Bronchial epithelial cell (primary cell): ENCODE measurements around the gene CTNNA2. TPM values are rescaled to one million over a fixed set of nuclear protein-coding genes. Genes with fewer than 3 reads are reported as not detected.

Experiments
- DNase-seq: peaks from one replicate; pipeline ENCODE4 v3.0.0-alpha.2; 2010; ENCODE audit warnings: low read depth
- FAIRE-seq: peaks from 2 replicates; lab custom pipeline; 2011; peaks lifted over from hg19 to GRCh38; lab: Jason Lieb, UNC
- H3K27me3 ChIP-seq: 2 replicates; pipeline ENCODE4 v1.5.1; 2011; ENCODE audit warnings: low read length; ENCODE audit not compliant: control insufficient read depth, insufficient read depth
- H3K36me3 ChIP-seq: 2 replicates; pipeline ENCODE4 v1.5.1; 2011; ENCODE audit warnings: low read length; ENCODE audit not compliant: control insufficient read depth, insufficient read depth
- H3K4me3 ChIP-seq: 2 replicates; pipeline ENCODE4 v1.5.1; 2011; ENCODE audit warnings: mild to moderate bottlenecking, low read depth, low read length, control low read depth
- CTCF ChIP-seq: IDR thresholded peaks from 2 replicates; pipeline ENCODE4 v1.5.1; 2011; ENCODE audit warnings: mild to moderate bottlenecking, moderate library complexity, low read length, control low read depth, inconsistent platforms; ENCODE audit not compliant: insufficient read depth, severe bottlenecking
- total RNA-seq: library from RNA; depleted of rRNA; stranded (reverse); fragments of >200 nt; gene quantifications from 2 replicates; pipeline ENCODE4 v1.2.1, GENCODE V29; 2014

The CTNNA2 gene
- total RNA-seq, 1 donor from 2014 or later: not detected

GRCh38 chr2:80048296-80048695, 535.4 kb downstream of the CTNNA2 start:
- FAIRE-seq: no peak
- no peak for TF ChIP-seq CTCF
- no peak overlapping the region for H3K4me3 ChIP-seq
- H3K36me3 ChIP-seq: no peaks in the 10 kb centered on the region
- H3K27me3 ChIP-seq: no peaks in the 10 kb centered on the region
- DNase-seq: no peak

GRCh38 chr2:80050246-80050645, 537.4 kb downstream of the CTNNA2 start:
- TF ChIP-seq CTCF: no peak
- FAIRE-seq (no peak), DNase-seq (no peak)
- Histone ChIP-seq H3K36me3 (no peaks in the 10 kb centered on the region), H3K27me3 (no peaks in the 10 kb centered on the region), H3K4me3 (no peak overlapping the region)

GRCh38 chr2:80053522-80054345, 540.9 kb downstream of the CTNNA2 start:
- TF ChIP-seq CTCF: no peak
- H3K27me3 ChIP-seq: no peaks in the 10 kb centered on the region
- no peak for FAIRE-seq

GRCh38 chr2:80054346-80054675, 541.5 kb downstream of the CTNNA2 start:
- Histone ChIP-seq H3K4me3 (no peak overlapping the region), H3K36me3 (no peaks in the 10 kb centered on the region), H3K27me3 (no peaks in the 10 kb centered on the region)
- peak; percentile 56 for DNase-seq
- no peak for FAIRE-seq
- no peak for TF ChIP-seq CTCF

More at GRCh38 chr2:80053522-80054345, 540.9 kb downstream of the CTNNA2 start:
- Histone ChIP-seq H3K36me3 (no peaks in the 10 kb centered on the region), H3K4me3 (no peak overlapping the region)
- no peak for DNase-seq

- Histone ChIP-seq H3K27me3 (no peaks in the 10 kb centered on the region), H3K4me3 (no peak overlapping the region), H3K36me3 (no peaks in the 10 kb centered on the region)
- TF ChIP-seq CTCF: no peak
- DNase-seq: no peak
- FAIRE-seq: no peak
These were observed 545.1 kb downstream of the CTNNA2 start for GRCh38 chr2:80057956-80058355.

GRCh38 chr2:80058562-80058961, 545.7 kb downstream of the CTNNA2 start:
- H3K27me3 ChIP-seq: no peaks in the 10 kb centered on the region
- no peak overlapping the region for H3K4me3 ChIP-seq
- H3K36me3 ChIP-seq: no peaks in the 10 kb centered on the region
- DNase-seq (no peak), FAIRE-seq (no peak)
- no peak for TF ChIP-seq CTCF
